Right atrium auricular region (tissue), 2 donors: ENCODE measurements around the gene CD2. TPM values are rescaled to one million over a fixed set of nuclear protein-coding genes. Genes with fewer than 3 reads are reported as not detected.
A peak's percentile ranks its signal among the peaks of the same experiment; 100 is the strongest.

Experiments used
- DNase-seq: peaks from one replicate; pipeline ENCODE4 v3.0.0-alpha.2; 2019; ENCODE audit warnings: low spot score
- H3K27ac ChIP-seq, 2 donors: fragments of 200-600 bp; sonication (generic); 1 replicate in 1 of 2; 2 replicates in 1 of 2; pipeline ENCODE4 v1.5.1; 2016 to 2019
- H3K27me3 ChIP-seq, 2 donors: fragments of 200-600 bp; sonication (generic); one replicate each; pipeline versions ENCODE4 v1.5.1 to v1.6.0; 2017 to 2019
- H3K36me3 ChIP-seq: fragments of 200-600 bp; sonication (generic); one replicate; pipeline ENCODE4 v1.5.1; 2016
- H3K4me1 ChIP-seq, 2 donors: fragments of 200-600 bp; sonication (generic); one replicate each; pipeline versions ENCODE4 v1.5.1 to v1.6.0; 2017 to 2019
- H3K4me3 ChIP-seq, 2 donors: fragments of 200-600 bp; sonication (generic); 1 replicate in 1 of 2; 2 replicates in 1 of 2; pipeline ENCODE4 v1.5.1; 2017 to 2019; ENCODE audit warnings: mild to moderate bottlenecking in 1 of 2, moderate library complexity in 1 of 2
- H3K9me3 ChIP-seq, 2 donors: fragments of 200-600 bp; sonication (generic); one replicate each; pipeline ENCODE4 v1.5.1; 2019
- total RNA-seq, 2 donors: library from RNA; depleted of rRNA; stranded (reverse); fragments of >200 nt; gene quantifications; one replicate each; pipeline ENCODE4 v1.1.0, GENCODE V29; 2016
- TF ChIP-seq, protein P1 (sequence below), 2 donors: fragments of 200-600 bp; sonication (generic); IDR thresholded peaks; one replicate each; pipeline ENCODE4 v1.5.1; 2019; ENCODE audit warnings: antibody characterized with exemption in 2 of 2

Gene CD2
- total RNA-seq, 2 donors from 2014 or later: 0.26 to 1.6 TPM

DNA sequence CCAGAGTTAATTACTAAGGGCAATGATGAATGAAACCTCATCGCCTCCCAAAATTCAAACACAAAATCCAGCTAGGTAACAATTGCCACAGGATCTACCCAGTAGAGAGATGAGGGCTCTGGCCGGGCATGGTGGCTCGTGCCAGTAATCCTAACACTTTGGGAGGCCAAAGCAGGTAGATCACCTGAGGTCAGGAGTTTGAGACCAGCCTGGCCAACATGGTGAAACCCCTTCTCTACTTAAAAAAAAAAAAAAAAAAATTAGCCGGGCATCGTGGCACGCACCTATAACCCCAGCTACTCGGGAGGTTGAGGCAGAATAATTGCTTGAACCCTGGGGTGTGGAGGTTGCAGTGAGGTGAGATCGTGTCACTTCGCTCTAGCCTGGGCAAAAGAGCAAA is 15.8 kb downstream of the CD2 start:
- Histone ChIP-seq H3K27ac (no peak overlapping the region), H3K36me3 (no peaks in the 10 kb centered on the region), H3K9me3 (no peaks in the 10 kb centered on the region), H3K27me3 (no peaks in the 10 kb centered on the region), H3K4me1 (no peaks in the 10 kb centered on the region), H3K4me3 (no peak overlapping the region)
- DNase-seq: no peak
- TF ChIP-seq, protein P1, sequence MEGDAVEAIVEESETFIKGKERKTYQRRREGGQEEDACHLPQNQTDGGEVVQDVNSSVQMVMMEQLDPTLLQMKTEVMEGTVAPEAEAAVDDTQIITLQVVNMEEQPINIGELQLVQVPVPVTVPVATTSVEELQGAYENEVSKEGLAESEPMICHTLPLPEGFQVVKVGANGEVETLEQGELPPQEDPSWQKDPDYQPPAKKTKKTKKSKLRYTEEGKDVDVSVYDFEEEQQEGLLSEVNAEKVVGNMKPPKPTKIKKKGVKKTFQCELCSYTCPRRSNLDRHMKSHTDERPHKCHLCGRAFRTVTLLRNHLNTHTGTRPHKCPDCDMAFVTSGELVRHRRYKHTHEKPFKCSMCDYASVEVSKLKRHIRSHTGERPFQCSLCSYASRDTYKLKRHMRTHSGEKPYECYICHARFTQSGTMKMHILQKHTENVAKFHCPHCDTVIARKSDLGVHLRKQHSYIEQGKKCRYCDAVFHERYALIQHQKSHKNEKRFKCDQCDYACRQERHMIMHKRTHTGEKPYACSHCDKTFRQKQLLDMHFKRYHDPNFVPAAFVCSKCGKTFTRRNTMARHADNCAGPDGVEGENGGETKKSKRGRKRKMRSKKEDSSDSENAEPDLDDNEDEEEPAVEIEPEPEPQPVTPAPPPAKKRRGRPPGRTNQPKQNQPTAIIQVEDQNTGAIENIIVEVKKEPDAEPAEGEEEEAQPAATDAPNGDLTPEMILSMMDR (IDR thresholded peaks at IDR 0.05): no peak

DNA sequence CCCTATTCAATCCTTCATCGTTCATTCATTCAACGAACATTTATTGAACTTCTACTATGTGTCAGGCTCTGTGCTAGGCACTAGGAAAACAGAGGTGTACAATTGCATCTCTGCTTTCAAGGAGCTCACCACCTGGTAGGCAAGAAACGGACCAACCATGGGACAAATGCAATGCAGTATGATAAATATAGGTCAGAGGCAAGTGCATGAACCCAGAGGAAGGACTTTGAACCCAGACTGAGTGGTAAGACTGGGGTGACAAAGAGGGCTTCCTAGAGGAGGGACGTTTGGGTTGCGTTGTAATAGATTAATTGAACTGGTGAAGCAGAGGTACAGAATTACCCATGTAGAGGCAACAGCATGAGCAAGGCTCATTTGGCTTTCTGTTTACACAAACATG is 16.4 kb downstream of the CD2 start:
- TF ChIP-seq, protein P1 (IDR thresholded peaks at IDR 0.05): no peak
- no peaks in the 10 kb centered on the region for H3K36me3 ChIP-seq
- no peaks in the 10 kb centered on the region for H3K27me3 ChIP-seq
- no peak for DNase-seq
- H3K4me3 ChIP-seq: no peak overlapping the region
- H3K4me1 ChIP-seq: no peaks in the 10 kb centered on the region
- H3K9me3 ChIP-seq: no peaks in the 10 kb centered on the region
- H3K27ac ChIP-seq: no peak overlapping the region

- Histone ChIP-seq H3K4me3 (no peak overlapping the region), H3K4me1 (no peaks in the 10 kb centered on the region), H3K36me3 (no peaks in the 10 kb centered on the region), H3K27me3 (no peaks in the 10 kb centered on the region), H3K27ac (no peak overlapping the region), H3K9me3 (no peaks in the 10 kb centered on the region)
- DNase-seq: no peak
- TF ChIP-seq, protein P1 (IDR thresholded peaks at IDR 0.05): no peak
These were observed 17.9 kb downstream of the CD2 start for GRCh38 chr1:116771997-116772647.

DNA sequence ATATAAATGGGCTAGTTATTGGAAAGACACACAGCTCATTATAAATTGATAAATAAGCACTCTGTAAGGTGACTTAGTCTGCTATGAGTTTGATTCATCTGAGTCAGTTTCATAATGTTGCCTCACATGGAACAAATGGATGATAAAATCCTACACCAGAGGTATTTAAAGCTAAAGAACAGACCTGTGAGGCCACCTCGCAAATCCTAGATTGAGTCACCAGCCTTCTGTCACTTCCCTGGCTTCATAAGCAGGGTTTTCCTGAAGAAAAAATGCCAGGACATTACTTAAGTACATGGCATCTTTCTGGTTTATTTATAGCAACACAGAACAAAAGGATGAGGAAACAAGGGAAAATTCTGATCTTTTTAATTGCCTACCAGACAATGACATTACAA is 18.4 kb downstream of the CD2 start:
- no peak for DNase-seq
- Histone ChIP-seq H3K27ac (no peak overlapping the region), H3K27me3 (no peaks in the 10 kb centered on the region), H3K4me3 (no peak overlapping the region), H3K4me1 (no peaks in the 10 kb centered on the region), H3K36me3 (no peaks in the 10 kb centered on the region), H3K9me3 (no peaks in the 10 kb centered on the region)
- TF ChIP-seq, protein P1 (IDR thresholded peaks at IDR 0.05): no peak

DNA sequence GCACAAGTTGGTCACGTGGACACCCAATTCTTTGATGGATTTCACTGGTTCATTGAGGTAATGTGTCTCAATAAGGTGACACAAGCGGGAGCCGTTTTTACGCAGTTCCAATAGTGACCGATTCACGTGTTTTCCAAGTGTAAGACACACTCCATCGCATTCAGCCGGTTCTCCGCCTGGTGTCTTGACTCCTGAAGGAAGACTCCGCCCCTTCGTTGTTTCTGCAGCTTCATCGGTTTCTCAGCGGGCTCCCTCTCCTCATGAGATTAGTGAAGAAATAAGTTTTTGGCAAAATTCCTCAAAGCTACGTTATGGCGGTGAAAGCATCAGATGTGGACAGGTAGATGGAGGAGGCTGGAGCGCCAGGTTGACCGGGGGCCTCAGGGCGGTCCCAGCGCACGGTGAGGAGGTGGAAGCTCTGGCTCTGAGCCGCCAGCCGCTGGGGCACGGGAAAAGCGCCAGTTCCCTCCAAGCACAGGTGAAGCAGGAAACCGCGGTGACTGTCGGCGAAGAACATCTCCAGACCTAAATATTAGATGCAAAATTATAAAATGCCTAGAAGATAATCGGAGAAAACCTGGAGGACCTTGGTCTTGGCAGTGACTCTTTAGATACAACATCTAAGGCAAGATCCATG is 21.0 kb downstream of the CD2 start:
- Histone ChIP-seq H3K4me1 (no peaks in the 10 kb centered on the region), H3K9me3 (no peaks in the 10 kb centered on the region), H3K4me3 (no peak overlapping the region), H3K27ac (no peak overlapping the region), H3K27me3 (no peaks in the 10 kb centered on the region), H3K36me3 (no peaks in the 10 kb centered on the region)
- TF ChIP-seq, protein P1 (IDR thresholded peaks at IDR 0.05): no peak
- peak; percentile 36 for DNase-seq
